HG03025 (cell line): Measurements from ENCODE around the gene GUCY2D.

ENCODE experiments used
- ATAC-seq: cut with Tn5 transposase; IDR thresholded peaks from one replicate; pipeline ENCODE4 v1.9.1; 2021; ENCODE audit warnings: mild to moderate bottlenecking, moderate library complexity; ENCODE audit not compliant: unreplicated experiment, low FRiP score

The GUCY2D gene

GRCh38 chr17:8062435-8062806 lies 60.0 kb downstream of the GUCY2D start:
- ATAC-seq, result no peak

GRCh38 chr17:8062807-8063483 lies 60.5 kb downstream of the GUCY2D start:
- ATAC-seq, result no peak

- no peak for ATAC-seq
Measured at GRCh38 chr17:8063761-8064534, 61.5 kb downstream of the GUCY2D start.

GRCh38 chr17:8064561-8065019 lies 62.2 kb downstream of the GUCY2D start:
- ATAC-seq, result no peak

GRCh38 chr17:8066841-8067775 lies 64.7 kb downstream of the GUCY2D start:
- ATAC-seq, result no peak

GRCh38 chr17:8067806-8068205 lies 65.4 kb downstream of the GUCY2D start:
- no peak for ATAC-seq

- no peak for ATAC-seq
Measured at GRCh38 chr17:8068736-8069586, 66.5 kb downstream of the GUCY2D start.

GRCh38 chr17:8069587-8069860 lies 67.1 kb downstream of the GUCY2D start:
- no peak for ATAC-seq
